ENCODE results near the gene DPH7. TPM values are rescaled to one million over a fixed set of nuclear protein-coding genes. Genes with fewer than 3 reads are reported as not detected.
"Not testable (repeated sequence)": the region's sequence is repeated elsewhere in the genome, so short reads cannot be mapped to it uniquely, and the experiment has no call there.

Gene DPH7
- total RNA-seq, 1 donor from 2014 or later = 23.1 TPM

DNA sequence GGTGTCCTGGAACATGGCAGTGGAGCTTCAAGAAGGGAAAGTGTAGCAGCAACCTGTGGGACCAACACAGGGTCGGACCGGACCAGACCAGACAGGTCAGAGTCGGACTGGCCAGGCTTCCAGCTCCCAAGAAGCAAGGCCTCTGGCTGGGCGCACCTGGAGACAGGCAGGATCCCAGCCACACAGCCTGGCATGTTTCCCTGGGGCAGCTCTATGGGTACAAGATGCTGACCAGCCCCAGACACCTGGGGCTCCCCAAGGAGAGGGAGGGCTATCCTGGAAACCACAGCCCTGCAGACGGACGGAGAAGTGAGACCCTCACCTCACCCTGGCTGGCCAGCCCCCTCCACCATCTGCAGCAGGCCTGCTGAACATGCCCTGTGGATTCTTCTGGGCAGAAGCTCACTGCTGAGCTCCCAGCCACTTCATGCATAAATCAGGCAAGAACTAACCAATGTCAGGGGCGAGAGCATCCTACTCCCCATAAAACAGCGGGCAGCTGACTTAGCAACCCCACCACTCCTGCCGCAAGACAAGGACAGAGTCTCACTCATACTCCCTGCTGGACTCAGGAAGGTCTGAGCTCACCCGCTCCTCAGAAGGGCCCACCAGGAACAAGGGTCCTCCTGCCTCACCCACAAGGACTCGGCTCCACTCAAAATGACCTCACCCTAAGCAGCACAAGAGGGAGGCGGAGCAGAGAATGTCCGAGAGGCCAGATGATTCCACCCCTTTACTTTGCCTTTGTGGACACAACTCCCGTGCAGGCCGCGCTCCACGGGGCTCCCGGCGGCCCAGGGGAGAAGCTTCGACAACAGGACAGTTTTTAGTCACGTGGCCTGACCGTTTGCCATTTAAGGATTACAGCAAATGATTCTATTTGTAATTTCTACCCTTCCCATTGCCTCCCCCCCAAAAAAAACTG lies 2.9 kb upstream of the DPH7 start:
- no peak for DNase-seq (ENCODE audit: low read depth, low spot score)

DNA sequence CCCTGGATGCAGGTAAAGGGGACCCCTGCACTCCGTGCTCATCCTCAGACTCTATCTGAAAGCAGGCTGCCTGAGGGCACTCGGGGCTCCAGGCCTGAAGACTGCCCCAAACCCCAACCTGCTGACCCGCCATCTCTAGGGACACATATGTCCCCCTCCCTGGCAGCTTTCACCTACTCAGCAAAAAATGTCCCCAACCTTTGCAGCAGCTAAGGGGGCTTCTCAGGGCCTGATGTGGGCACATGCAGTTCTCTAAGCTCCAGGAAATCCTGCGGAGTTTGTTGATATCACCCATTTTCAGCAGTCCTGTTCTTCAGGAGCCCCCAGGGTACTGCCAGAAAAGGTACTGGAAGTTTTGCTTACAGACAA lies 2.2 kb upstream of the DPH7 start:
- no peak for DNase-seq (ENCODE audit: low read depth, low spot score)

DNA sequence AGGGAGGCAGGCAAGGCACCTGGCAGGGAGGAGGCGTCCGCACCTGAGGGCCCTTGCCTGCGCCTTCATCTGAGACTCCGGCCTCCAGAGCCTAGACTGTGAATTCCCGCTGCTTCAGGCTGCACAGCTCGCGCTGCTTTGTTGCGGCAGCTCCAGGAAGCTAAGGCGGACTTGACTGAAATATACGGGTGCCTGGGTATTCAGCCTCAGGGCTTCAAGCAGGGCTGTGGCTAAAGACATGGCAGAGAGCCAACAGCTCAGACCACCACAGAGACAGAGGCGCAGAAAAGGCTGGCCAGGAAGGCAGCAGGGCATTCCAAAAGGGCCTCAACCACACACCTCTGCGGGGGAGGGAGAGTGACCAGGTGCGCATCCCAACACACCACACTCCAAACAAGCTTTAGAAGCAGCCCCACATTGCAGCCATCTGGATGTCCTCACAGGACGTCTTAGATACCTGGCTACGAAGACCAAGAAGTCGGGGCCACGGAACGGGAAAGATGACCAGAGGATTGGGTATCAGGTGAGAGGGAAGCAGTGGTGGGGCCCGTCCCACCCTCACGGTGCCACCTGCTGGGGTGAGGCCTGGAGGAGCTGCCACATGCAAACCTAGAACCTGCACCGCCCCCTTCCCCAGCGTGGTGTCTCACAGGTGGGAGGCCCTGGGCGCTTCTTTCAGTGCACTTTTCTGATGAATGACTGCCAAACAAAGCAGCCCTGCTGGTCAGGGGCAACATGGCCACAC lies 1.7 kb upstream of the DPH7 start:
- DNase-seq (ENCODE audit: low read depth, low spot score) = no peak

DNA sequence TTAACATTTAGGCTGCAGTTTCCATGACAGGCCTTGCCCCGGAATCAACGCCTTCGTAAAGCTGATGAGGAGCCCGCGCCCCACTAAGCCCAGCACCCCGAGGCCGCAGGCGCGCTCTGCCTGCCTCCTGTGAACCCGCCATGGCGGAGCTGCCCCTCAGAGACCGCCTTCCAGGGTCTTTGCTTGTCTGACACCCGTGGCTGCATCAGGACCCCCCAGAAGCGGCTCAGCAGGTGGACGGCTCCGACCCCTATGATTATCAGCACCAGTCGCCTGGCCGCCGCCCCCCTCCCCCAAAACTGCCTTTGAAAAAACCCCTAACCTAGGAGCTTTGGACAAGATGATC lies 507 bp upstream of the DPH7 start:
- no peak for DNase-seq (ENCODE audit: low read depth, low spot score)

DNA sequence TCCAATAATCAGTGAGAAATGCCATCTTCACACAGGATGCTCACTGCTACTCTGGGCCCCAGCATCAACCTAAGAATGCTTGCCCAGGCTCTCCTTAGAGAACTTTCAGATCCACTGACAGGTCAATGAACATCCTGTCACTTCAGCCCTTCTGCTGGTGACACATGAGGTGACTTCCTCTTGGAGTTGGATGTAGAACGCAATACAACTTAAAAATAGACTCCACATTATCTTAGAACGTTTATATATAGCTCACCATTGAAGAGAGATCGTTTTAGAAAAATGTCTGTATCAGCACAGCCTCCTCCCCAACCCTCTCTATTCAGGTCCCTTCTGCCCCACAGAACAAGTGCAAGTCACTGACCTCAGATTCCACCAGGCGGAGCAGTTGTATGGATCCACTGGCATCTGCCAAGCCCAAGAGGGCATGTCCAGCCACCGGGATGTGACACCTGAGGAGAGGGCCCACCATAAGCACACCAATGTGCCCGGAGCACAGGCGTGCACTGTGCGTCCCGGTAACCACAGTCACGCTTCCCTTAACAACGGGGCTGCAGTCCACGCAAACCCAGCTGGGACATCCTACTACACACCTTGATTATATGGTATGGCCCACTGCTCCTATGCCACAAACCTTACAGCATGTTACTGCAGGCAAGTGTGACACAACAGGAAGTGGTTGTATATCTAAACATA lies 2.9 kb downstream of the DPH7 start:
- DNase-seq (ENCODE audit: low read depth, low spot score) = no peak

DNA sequence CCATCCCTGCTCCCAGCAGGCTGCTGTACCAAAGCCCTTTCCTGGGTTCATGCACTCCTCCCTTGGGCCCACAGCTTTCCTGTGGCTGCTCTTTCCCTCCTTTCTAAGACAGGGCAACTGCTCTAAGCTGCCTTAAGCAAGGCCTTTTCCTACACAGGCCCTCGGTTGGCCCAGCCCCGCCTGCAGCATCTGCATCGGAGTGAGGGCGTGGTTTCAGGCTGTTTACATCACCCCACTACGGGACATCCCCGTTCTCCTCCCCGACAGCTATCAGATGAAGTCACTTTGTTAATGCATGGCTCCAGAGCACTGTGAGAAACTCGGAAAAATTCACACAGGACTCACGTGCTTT lies 3.4 kb downstream of the DPH7 start:
- DNase-seq (ENCODE audit: low read depth, low spot score) = no peak

DNA sequence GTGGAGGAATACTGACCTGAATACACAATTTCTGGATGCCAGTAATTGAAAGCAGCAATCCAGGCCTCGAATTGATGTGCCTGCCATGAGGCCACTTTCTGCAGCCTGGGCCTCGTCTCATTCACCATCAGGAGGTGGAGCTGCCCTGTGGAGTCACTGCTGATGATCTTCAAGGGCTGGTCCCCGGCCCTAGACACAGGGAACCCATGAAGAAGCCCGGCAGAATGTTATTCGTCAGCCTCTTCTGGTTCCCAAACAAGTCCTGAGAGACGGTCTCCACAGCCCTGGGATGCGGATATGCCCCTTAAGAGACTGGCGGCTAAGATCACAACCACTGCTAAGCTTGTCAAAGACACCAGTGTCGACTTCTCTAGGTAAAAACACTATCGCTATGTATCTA lies 4.5 kb downstream of the DPH7 start:
- DNase-seq (ENCODE audit: low read depth, low spot score) = no peak

DNA sequence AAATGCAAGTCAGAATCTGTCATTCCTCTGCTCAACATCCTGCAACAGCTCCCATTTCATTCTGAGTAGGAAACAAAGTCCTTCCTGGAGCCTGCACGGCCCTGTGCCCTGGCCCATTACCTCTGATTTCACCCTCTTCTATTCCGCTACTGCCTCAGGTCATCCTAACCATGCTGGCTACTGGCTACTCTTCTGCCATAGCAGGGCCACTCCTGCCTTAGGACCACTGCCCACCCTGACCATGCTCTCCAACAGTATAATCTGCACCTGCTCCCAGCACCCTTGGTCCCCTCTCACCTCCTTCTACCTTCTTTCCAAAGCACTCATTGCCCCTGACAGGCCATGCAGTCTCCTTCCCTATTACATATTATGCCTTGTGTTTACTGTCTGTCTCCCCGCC lies 8.2 kb downstream of the DPH7 start:
- DNase-seq (ENCODE audit: low read depth, low spot score) = no peak

DNA sequence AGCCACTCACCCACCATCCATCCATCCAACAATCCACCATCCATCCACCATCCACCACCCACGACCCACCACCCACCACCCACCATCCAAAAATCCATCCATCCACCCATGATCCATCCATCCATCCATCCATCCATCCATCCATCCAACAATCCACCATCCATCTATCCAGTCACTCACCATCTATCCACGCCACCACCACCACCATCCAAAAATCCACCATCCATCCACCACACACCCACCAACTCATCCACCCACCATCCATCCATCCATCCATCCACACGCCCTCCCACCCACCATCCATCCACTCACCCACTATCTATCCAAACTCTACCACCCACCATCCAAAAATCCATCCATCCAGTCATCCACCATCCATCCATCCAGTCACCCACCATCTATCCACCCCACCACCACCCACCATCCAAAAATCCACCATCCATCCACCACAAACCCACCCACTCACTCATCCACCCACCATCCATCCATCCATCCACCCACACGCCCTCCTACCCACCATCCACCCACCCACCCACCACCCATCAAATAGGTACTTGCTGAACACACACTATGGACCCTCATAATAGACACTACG lies 9.0 kb downstream of the DPH7 start:
- no peak for DNase-seq (ENCODE audit: low read depth, low spot score)

DNA sequence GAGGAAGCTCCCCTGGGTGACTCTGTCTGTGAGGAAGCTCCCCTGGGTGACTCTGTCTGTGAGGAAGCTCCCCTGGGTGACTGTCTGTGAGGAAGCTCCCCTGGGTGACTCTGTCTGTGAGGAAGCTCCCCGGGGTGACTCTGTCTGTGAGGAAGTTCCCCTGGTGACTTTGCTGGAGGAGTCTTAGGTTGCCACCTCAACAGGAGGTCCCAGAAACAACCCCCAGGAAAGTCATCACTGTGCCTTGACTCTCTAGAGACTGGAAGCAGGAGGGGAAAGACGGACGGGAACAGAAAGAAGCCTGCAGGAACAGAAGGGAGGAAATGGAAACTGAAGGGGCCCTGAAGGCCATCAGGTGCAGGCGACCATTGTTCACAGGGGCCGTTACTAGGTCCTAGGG lies 10.3 kb downstream of the DPH7 start:
- DNase-seq (ENCODE audit: low read depth, low spot score) = not testable (repeated sequence)

DNA sequence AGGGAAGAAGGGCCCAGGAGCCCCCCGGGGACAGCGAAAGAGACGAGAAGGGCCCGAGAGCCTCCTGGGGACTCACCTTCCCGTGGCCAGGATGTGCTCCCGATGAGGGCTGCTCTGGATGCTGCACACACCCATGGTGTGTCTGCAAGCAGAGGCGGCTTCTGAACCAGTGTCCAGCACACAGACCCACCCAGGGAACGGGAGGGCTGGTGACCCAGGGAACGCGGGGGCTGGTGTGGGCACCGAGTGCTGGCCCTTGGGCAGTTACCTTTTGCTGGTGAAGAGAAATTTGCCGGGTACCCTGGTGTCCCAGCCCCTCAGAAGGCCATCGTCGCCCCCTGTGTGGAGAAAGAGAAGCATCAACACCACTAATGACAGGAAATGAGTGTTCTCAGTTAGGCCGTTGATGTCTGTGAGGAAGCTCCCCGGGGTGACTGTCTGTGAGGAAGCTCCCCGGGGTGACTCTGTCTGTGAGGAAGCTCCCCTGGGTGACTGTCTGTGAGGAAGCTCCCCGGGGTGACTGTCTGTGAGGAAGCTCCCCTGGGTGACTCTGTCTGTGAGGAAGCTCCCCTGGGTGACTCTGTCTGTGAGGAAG lies 13.8 kb downstream of the DPH7 start:
- no peak for DNase-seq (ENCODE audit: low read depth, low spot score)

DNA sequence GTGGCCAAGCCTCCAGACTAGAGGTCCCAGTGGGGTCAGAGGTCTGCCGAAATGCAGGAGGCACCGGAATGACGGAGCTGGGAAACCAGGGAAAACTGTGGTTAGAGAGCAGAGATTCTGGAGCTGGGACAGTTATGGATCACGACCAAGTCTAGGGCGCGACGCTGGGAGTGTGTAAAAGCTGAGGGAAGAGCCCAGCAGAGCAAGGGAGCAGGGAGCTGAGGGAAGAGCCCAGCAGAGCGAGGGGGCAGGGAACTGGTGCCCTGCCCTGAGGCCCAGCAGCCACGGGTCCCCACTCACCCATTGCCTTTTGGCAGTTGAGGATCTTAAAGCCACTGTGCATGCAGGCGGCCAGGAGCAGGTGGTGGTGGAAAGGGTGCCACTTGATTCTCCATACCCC lies 14.6 kb downstream of the DPH7 start:
- no peak for DNase-seq (ENCODE audit: low read depth, low spot score)

DNA sequence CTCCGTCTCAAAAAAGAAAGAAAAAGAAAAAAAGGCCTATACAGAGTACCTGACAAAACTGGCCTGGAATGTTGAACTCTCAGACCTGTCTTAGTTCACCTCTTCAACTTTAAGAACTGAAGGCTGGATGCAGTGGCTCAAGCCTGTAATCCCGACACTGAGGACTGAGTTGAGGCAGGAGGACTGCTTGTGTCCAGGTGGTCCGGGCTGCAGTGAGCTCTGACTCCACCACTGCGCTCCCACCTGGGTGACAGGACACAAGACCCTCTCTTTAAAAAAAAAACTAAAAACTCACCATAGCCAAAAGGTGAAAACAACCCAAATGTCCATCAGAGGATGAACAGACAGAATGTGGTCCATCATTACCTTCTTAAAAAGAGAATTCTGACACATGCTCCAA lies 20.6 kb downstream of the DPH7 start:
- DNase-seq (ENCODE audit: low read depth, low spot score) = no peak

DNA sequence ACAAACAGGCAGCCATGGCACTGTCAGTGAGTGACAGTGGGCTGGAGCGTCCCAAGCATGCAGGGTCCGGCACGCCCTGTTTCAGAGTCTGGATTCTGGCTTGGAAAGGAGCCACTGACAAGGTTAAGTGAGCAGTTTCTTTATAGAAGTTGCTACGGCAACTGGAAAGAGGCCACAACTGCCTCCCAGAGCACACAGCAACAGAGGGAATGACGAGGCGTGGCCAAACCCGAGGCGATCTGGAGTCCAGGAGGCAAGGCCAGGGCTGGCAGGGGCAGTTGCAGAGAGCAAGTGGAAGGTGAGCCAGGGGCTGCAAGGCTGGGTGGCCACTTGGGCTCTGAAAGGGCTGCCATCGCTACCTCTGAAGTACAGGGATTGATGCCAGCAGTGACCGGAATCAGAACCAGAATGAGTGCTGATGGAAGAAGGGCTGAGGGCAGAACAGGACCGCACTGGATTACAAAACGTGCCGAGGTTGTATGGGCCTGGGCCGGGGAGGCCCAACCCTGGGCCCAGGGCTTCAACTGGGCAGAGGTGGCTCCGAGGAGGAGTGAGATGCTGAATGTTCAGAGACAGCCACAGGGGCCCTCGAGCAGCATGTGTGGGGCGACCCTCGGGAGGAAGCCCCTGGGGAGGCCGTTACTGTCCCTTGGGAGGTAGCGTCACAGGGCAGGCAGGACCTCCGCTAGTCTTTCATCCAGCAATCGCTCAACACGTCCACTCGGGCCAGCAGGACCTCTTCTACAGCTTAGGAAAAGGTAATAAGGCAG lies 22.5 kb downstream of the DPH7 start:
- no peak for DNase-seq (ENCODE audit: low read depth, low spot score)

DNA sequence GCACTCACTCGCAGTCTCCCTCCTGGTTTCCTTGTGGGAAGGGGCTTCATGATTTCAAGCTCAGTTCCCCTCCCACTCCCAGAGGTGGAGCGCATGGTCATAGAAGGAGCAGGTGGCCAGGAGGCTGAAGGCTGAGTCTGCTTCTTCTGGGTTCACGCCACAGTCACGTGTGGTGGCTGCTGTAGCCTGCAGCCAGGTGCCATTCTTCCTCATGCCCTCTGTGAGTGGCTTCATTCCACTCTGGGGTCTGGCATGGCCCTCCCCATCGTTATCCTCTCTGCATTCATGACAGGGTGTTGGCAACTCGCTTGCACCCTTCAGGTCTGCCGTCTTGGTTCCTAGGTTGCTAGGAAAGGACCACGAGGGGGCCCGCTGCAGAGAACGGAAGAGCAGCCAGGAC lies 23.5 kb downstream of the DPH7 start:
- no peak for DNase-seq (ENCODE audit: low read depth, low spot score)

DNA sequence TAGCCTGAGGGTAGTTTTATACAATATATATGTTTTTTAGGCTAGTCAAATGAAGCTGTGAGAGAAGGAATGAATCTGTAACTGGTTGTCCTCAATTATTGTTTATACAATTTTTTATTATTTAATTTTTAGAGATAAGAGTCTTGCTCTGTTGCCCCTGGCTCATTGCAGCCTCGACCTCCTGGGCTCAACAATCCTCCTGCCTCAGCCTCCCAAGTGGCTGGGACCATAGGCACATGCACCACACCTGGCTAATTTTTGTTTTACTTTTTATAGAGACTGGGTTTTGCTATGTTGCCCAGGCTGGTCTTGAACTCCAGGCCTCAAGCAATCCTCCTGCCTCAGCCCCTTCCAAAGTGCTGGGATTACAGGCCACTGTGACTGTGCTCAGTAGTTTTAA lies 24.4 kb downstream of the DPH7 start:
- no peak for DNase-seq (ENCODE audit: low read depth, low spot score)

DNA sequence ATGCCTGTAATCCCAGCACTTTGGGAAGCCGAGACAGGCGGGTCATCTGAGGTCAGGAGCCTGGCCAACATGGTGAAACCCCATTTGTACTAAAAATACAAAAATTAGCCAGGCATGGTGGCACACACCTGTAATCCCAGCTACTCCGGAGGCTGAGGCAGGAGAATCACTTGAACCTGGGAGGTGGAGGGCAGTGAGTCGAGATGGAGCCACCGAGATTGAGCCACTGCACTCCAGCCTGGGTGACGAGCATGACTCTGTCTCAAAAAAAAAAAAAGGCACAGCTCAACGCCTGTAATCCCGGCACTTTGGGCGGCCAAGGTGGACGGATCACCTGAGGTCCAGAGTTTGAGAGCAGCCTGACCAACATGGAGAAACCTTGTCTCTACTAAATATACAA lies 25.1 kb downstream of the DPH7 start:
- not testable (repeated sequence) for DNase-seq (ENCODE audit: low read depth, low spot score)

DNA sequence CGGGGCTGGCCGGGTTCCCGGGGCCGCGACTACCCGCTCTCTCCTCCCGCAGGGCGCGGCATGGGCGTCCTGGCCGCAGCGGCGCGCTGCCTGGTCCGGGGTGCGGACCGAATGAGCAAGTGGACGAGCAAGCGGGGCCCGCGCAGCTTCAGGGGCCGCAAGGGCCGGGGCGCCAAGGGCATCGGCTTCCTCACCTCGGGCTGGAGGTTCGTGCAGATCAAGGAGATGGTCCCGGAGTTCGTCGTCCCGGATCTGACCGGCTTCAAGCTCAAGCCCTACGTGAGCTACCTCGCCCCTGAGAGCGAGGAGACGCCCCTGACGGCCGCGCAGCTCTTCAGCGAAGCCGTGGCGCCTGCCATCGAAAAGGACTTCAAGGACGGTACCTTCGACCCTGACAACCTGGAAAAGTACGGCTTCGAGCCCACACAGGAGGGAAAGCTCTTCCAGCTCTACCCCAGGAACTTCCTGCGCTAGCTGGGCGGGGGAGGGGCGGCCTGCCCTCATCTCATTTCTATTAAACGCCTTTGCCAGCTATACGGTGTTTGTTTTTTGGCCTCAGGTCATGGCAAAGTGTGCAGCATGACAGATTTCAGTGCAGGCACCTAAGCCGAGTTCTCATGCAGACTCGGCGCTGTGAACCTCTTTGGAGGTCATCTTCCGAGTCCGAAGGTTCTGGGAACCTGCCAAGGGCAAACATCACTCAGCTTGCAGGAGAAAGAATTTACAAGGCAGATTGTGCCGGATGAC lies 26.5 kb downstream of the DPH7 start:
- no peak for DNase-seq (ENCODE audit: low read depth, low spot score)

DNA sequence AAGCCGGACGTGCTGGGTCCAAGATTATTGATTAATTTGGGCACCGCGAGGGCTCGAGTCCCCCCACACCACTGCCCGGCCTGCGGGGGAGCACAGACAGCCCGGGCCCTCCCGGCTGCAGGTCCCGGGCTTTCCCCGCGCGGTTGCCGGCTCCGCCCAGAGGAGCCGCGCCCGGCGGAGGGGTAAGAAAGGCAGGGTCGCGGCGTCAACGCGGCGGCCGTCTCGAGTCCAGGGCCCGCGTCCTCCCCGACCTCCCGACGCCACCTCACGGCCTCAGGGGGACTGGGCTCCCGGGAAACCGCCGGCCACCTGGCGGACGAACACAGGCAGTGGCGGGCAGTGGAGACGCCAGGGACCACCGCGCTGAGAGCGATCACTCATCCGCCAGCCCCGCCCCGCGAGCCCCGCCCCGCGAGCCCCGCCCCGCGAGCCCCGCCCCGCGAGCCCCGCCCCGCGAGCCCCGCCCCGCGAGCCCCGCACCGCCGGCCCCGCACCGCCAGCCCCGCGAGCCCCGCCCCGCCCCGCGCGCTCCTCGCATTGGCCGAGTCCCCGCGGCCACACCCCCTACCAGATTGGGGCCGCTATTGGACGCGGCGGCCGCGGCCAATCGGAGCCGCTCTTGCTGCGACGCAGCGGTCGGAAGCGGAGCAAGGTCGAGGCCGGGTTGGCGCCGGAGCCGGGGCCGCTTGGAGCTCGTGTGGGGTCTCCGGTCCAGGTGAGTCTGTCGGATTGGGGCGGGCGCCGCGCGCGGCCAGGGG lies 27.3 kb downstream of the DPH7 start, which contains the start of gene MRPL41:
MRPL41 (plus strand) TSS at position 616 of the 758 bp plus-strand sequence. CDS start 203 bp downstream, outside the sequence.
- DNase-seq (ENCODE audit: low read depth, low spot score) = peak; percentile 39

Measured in pulmonary artery endothelial cell (primary cell).